Esophagus (tissue), 2 donors: ENCODE results near the gene IFIT2. TPM values are rescaled to one million over a fixed set of nuclear protein-coding genes. Genes with fewer than 3 reads are reported as not detected.
A peak's percentile ranks its signal among the peaks of the same experiment; 100 is the strongest.

ENCODE experiments used
- H3K27ac ChIP-seq, 2 donors: one replicate each; pipeline ENCODE4 v1.5.1; 2013; ENCODE audit warnings: low read depth in 2 of 2, mild to moderate bottlenecking in 2 of 2, inconsistent platforms in 1 of 2, low read length in 1 of 2, moderate library complexity in 1 of 2
- H3K27me3 ChIP-seq, 2 donors: one replicate each; pipeline ENCODE4 v1.6.1; 2013; ENCODE audit warnings: low read length in 2 of 2, control low read depth in 1 of 2, mild to moderate bottlenecking in 1 of 2; ENCODE audit not compliant: insufficient read depth in 2 of 2, control insufficient read depth in 1 of 2
- H3K36me3 ChIP-seq, 2 donors: one replicate each; pipeline ENCODE4 v1.6.1; 2013; ENCODE audit warnings: low read length in 1 of 2; ENCODE audit not compliant: control insufficient read depth in 2 of 2, insufficient read depth in 2 of 2
- H3K4me1 ChIP-seq, 2 donors: one replicate each; pipeline ENCODE4 v1.6.1; 2013; ENCODE audit warnings: low read length in 1 of 2; ENCODE audit not compliant: control insufficient read depth in 2 of 2, insufficient read depth in 2 of 2
- H3K4me3 ChIP-seq, 2 donors: one replicate each; pipeline ENCODE4 v1.5.1; 2013; ENCODE audit warnings: low read length in 2 of 2, mild to moderate bottlenecking in 2 of 2, low read depth in 1 of 2, moderate library complexity in 1 of 2
- H3K9me3 ChIP-seq, 2 donors: one replicate each; pipeline ENCODE4 v1.6.1; 2013; ENCODE audit warnings: mild to moderate bottlenecking in 2 of 2, low read depth in 1 of 2, low read length in 1 of 2, moderate library complexity in 1 of 2; ENCODE audit not compliant: control insufficient read depth in 2 of 2, insufficient read depth in 1 of 2
- WGBS, 2 donors: extraction: QIAGEN DNeasy Blood & Tissue Kit; methylation state at CpG; one replicate each; pipeline ENCODE4 v1.1.7; 2013; 5-methylcytosine and 5-hydroxymethylcytosine counted together
- polyA plus RNA-seq, 2 donors: library from polyadenylated mRNA; stranded (reverse); fragments of 200-250 nt; gene quantifications; one replicate each; pipeline ENCODE4 v1.2.3, GENCODE V29; 2013
- donor health status: healthy with polysubstance abuse.
- donor health status: Bipolar disorder and iron deficiency.

The IFIT2 gene
- polyA plus RNA-seq, 2 donors = 0.94 to 1.1 TPM

GRCh38 chr10:89295597-89295996, 6.2 kb upstream of the IFIT2 start:
- 27 to 31% methylated on average over 1 of the region's 1 CpG for whole genome bisulfite sequencing, 2 donors
- Histone ChIP-seq H3K9me3 (no peaks in the 10 kb centered on the region), H3K27me3 (no peaks in the 10 kb centered on the region), H3K36me3 (no peaks in the 10 kb centered on the region), H3K27ac (peak overlapping the region in 1 of 2 donors; percentile 52), H3K4me3 (no peak overlapping the region), H3K4me1 (peaks cover 0 to 3% of the 10 kb centered on the region in 2 donors)

- no peaks in the 10 kb centered on the region for H3K27me3 ChIP-seq
- H3K4me3 ChIP-seq = no peak overlapping the region
- WGBS, 2 donors = 23 to 57% methylated on average over 5 of the region's 5 CpGs
- H3K36me3 ChIP-seq = no peaks in the 10 kb centered on the region
- H3K4me1 ChIP-seq = peaks cover 0 to 3% of the 10 kb centered on the region in 2 donors
- no peaks in the 10 kb centered on the region for H3K9me3 ChIP-seq
- peak overlapping the region; percentile 80 to 81 for H3K27ac ChIP-seq
These were observed 5.6 kb upstream of the IFIT2 start for GRCh38 chr10:89296220-89296648.

DNA sequence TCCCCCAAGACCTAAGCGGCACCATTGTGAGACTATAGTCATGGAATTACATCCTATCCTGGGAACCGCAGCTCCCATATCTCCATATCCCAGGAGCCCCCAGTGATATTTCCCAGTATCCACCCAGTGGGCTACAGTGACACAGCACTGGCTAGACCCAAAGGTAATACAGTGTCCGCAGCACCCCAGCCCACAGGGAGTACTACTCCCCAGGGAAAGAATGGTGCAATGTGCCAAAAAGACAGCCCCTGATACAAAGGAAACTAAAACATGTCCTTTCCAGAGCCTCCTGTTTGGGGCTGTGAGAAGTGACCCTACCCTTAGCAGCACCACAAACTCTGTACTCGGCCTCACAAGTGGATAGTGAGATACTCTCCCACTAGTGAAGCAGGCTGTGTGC, 4.5 kb upstream of the IFIT2 start:
- WGBS, 2 donors = 95 to 98% methylated on average over 4 of the region's 4 CpGs
- Histone ChIP-seq H3K4me3 (no peak overlapping the region), H3K4me1 (peaks cover 0 to 3% of the 10 kb centered on the region in 2 donors), H3K27me3 (no peaks in the 10 kb centered on the region), H3K36me3 (no peaks in the 10 kb centered on the region), H3K27ac (no peak overlapping the region), H3K9me3 (no peaks in the 10 kb centered on the region)

DNA sequence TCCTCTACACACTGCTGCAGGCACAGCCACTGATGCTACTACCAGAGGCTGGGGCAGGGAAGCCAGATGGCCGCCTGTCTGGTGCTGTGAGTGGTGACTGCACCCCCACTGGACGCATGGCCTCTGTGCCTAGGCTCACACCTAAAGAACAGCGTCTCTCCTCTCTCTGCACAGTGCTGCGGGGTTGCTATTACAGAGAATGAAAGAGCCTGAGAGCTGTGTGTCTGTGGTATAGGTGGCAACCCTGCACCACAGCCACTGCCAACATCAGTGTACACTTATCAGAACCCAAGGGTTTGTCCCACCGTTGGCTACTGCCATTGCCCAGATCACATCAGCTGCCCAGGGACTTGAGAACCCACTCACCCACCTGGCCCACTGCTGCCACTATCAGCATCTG, 4.1 kb upstream of the IFIT2 start:
- Histone ChIP-seq H3K27me3 (no peaks in the 10 kb centered on the region), H3K36me3 (no peaks in the 10 kb centered on the region), H3K4me3 (no peak overlapping the region), H3K27ac (no peak overlapping the region), H3K9me3 (no peaks in the 10 kb centered on the region), H3K4me1 (peaks cover 0 to 3% of the 10 kb centered on the region in 2 donors)
- WGBS, 2 donors = 93 to 99% methylated on average over 5 of the region's 5 CpGs

- 82 to 93% methylated on average over 4 of the region's 4 CpGs for WGBS, 2 donors
These were observed 2.8 kb upstream of the IFIT2 start for GRCh38 chr10:89299031-89299430.

DNA sequence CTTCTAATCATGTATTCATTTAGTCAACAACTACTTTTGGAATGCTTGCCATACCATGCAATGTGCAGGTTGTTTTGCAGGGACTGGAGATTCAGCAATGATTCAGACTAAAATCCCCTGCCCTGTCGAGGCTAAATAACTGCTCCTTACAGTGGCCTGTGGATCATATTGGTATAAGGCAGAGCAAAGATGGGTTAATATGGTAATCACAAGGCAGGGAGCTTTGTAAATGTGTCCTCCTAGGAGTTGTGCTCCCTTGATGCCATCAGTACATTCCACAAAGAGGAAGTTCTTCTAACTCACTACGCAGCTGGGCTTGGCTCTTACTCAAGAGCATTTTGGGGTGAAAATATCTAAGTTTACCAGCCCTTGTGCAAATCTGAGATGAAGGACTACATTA, 614 bp upstream of the IFIT2 start:
- 1 to 6% methylated on average over 2 of the region's 2 CpGs for WGBS, 2 donors
- Histone ChIP-seq H3K4me1 (peaks cover 2 to 3% of the 10 kb centered on the region in 2 donors), H3K4me3 (peak overlapping the region in 1 of 2 donors; percentile 65), H3K27ac (peak overlapping the region; percentile 85 to 86), H3K36me3 (peaks cover under 1% of the 10 kb centered on the region in 2 donors), H3K9me3 (no peaks in the 10 kb centered on the region), H3K27me3 (no peaks in the 10 kb centered on the region)

More at GRCh38 chr10:89299031-89299430, 2.8 kb upstream of the IFIT2 start:
- Histone ChIP-seq H3K4me1 (peaks cover 2 to 3% of the 10 kb centered on the region in 2 donors), H3K27ac (no peak overlapping the region), H3K4me3 (no peak overlapping the region), H3K9me3 (no peaks in the 10 kb centered on the region), H3K36me3 (no peaks in the 10 kb centered on the region), H3K27me3 (no peaks in the 10 kb centered on the region)

GRCh38 chr10:89302625-89303024, 779 bp downstream of the IFIT2 start:
- WGBS, 2 donors = 19 to 24% methylated on average over 3 of the region's 3 CpGs
- H3K36me3 ChIP-seq = peaks cover 3 to 4% of the 10 kb centered on the region in 2 donors
- peaks cover 2 to 3% of the 10 kb centered on the region in 2 donors for H3K4me1 ChIP-seq
- H3K27me3 ChIP-seq = no peaks in the 10 kb centered on the region
- peak overlapping the region; percentile 34 to 35 for H3K27ac ChIP-seq
- H3K9me3 ChIP-seq = no peaks in the 10 kb centered on the region
- peak overlapping the region; percentile 20 to 65 for H3K4me3 ChIP-seq

DNA sequence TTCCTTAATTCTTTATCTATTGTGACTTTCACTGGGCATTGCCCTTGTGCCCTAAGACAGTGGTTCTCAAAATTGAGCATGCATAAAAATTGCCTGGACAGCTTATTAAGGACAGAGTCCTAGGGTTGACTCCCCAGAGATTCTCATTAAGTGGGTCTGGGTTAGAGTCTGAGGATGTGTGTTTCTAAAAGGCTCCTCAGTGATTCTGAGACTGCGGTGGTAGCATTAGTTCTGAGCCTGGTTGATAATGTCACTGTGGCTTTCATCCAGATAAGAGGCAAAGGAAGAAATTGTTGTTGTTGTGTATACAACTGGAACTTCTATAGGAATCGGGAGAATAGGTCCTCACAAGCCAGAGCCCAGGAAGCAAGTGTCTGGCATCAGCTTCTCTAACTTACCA, 1.3 kb downstream of the IFIT2 start:
- Histone ChIP-seq H3K9me3 (no peaks in the 10 kb centered on the region), H3K27me3 (no peaks in the 10 kb centered on the region), H3K36me3 (peaks cover 3 to 4% of the 10 kb centered on the region in 2 donors), H3K4me1 (peaks cover 0 to 2% of the 10 kb centered on the region in 2 donors), H3K4me3 (no peak overlapping the region), H3K27ac (no peak overlapping the region)
- WGBS, 2 donors = 54 to 61% methylated on average over 2 of the region's 2 CpGs

GRCh38 chr10:89304026-89304425, 2.2 kb downstream of the IFIT2 start:
- no peaks in the 10 kb centered on the region for H3K27me3 ChIP-seq
- H3K9me3 ChIP-seq = no peaks in the 10 kb centered on the region
- peaks cover 3 to 4% of the 10 kb centered on the region in 2 donors for H3K36me3 ChIP-seq
- WGBS, 2 donors = 88 to 92% methylated on average over 4 of the region's 4 CpGs
- no peak overlapping the region for H3K4me3 ChIP-seq
- no peak overlapping the region for H3K27ac ChIP-seq
- H3K4me1 ChIP-seq = peaks cover 0 to 2% of the 10 kb centered on the region in 2 donors

DNA sequence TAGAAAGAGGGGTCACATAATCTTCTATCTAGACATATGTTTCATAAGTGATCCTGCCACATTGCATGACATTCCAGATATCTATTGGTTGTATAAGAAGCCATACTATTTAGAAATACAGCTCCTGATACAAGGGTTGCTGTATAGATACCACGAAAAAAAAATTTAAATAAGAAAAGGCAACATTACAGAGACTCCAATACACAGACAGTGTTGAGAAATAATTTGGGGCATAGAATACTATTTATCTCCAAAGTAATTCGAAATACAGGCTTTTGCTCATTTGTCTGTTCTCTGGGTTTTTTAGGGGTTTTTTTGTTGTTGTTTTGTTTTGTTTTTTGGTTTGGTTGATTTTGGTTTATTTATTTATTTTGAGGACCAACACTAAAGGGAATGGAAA, 2.6 kb downstream of the IFIT2 start:
- H3K36me3 ChIP-seq = peaks cover 3 to 4% of the 10 kb centered on the region in 2 donors
- peaks cover 0 to 2% of the 10 kb centered on the region in 2 donors for H3K4me1 ChIP-seq
- no peak overlapping the region for H3K4me3 ChIP-seq
- 95 to 98% methylated on average over 2 of the region's 2 CpGs for WGBS, 2 donors
- no peak overlapping the region for H3K27ac ChIP-seq
- H3K9me3 ChIP-seq = no peaks in the 10 kb centered on the region
- no peaks in the 10 kb centered on the region for H3K27me3 ChIP-seq
